GM23338 (cell line): ENCODE data around the gene PROX2. TPM values are rescaled to one million over a fixed set of nuclear protein-coding genes. Genes with fewer than 3 reads are reported as not detected.

Experiments used
- ATAC-seq: fragments of 200-7000 bp; cut with Tn5 transposase; 3 replicates; pipeline ENCODE4 v1.9.1; 2020
- DNase-seq: peaks from one replicate; pipeline ENCODE4 v3.0.0-alpha.2; 2015; ENCODE audit warnings: low spot score
- H2AFZ ChIP-seq: fragments of 200-600 bp; sonication (generic); 2 replicates; pipeline ENCODE4 v1.8.0; 2016; ENCODE audit warnings: antibody characterized with exemption, mild to moderate bottlenecking, moderate library complexity
- H3F3A ChIP-seq: fragments of 200-600 bp; sonication (generic); replicated peaks from 2 replicates; pipeline ENCODE4 v1.8.0; 2017; ENCODE audit warnings: antibody characterized with exemption, mixed run types, low read depth
- H3K27ac ChIP-seq: fragments of 200-600 bp; sonication (generic); 2 replicates; pipeline ENCODE4 v1.6.1; 2016; ENCODE audit warnings: low read depth
- H3K27me3 ChIP-seq: fragments of 200-600 bp; sonication (generic); 2 replicates; pipeline ENCODE4 v1.8.0; 2016; ENCODE audit warnings: mild to moderate bottlenecking, mixed run types, moderate library complexity; ENCODE audit not compliant: insufficient read depth
- H3K36me3 ChIP-seq: fragments of 200-600 bp; sonication (generic); 2 replicates; pipeline ENCODE4 v1.8.0; 2016; ENCODE audit warnings: mild to moderate bottlenecking; ENCODE audit not compliant: insufficient read depth
- H3K4me1 ChIP-seq: fragments of 200-600 bp; sonication (generic); 2 replicates; pipeline ENCODE4 v1.8.0; 2016; ENCODE audit warnings: mild to moderate bottlenecking, moderate library complexity; ENCODE audit not compliant: insufficient read depth
- H3K4me2 ChIP-seq: fragments of 200-600 bp; sonication (generic); 2 replicates; pipeline ENCODE4 v1.7.1; 2017; ENCODE audit warnings: mixed run types
- H3K4me3 ChIP-seq: fragments of 200-600 bp; sonication (generic); 2 replicates; pipeline ENCODE4 v1.6.1; 2016; ENCODE audit warnings: mixed run types
- H3K79me2 ChIP-seq: fragments of 200-600 bp; sonication (generic); replicated peaks from 2 replicates; pipeline ENCODE4 v1.8.0; 2017; ENCODE audit warnings: mild to moderate bottlenecking; ENCODE audit not compliant: insufficient read depth
- H3K9me2 ChIP-seq: fragments of 200-600 bp; sonication (generic); 2 replicates; pipeline ENCODE4 v1.8.0; 2017; ENCODE audit not compliant: insufficient read depth
- H4K20me1 ChIP-seq: fragments of 200-600 bp; sonication (generic); replicated peaks from 2 replicates; pipeline ENCODE4 v1.8.0; 2017; ENCODE audit warnings: mild to moderate bottlenecking; ENCODE audit not compliant: insufficient read depth
- H3K27ac Mint-ChIP-seq: 2 replicates; pipeline ENCODE4 v1.8.0; 2020; ENCODE audit warnings: inconsistent platforms, mild to moderate bottlenecking, moderate library complexity, mixed read lengths
- H3K27me3 Mint-ChIP-seq: 3 replicates; pipeline ENCODE4 v1.8.0; 2022; ENCODE audit warnings: low read depth, mild to moderate bottlenecking, moderate library complexity, mixed read lengths, inconsistent platforms; ENCODE audit not compliant: insufficient read depth, poor library complexity
- H3K36me3 Mint-ChIP-seq: 3 replicates; pipeline ENCODE4 v1.8.0; 2021; ENCODE audit warnings: low read depth, mild to moderate bottlenecking, inconsistent platforms, moderate library complexity, mixed read lengths
- H3K4me1 Mint-ChIP-seq: 3 replicates; pipeline ENCODE4 v1.8.0; 2020; ENCODE audit warnings: mild to moderate bottlenecking, inconsistent platforms, mixed read lengths
- H3K4me3 Mint-ChIP-seq: 3 replicates; pipeline ENCODE4 v1.8.0; 2021; ENCODE audit warnings: moderate library complexity, mild to moderate bottlenecking, inconsistent platforms, mixed read lengths
- H3K9me3 Mint-ChIP-seq: 3 replicates; pipeline ENCODE4 v1.8.0; 2020; ENCODE audit warnings: moderate library complexity, mild to moderate bottlenecking, inconsistent platforms, mixed read lengths
- CTCF ChIP-seq, 2 experiments: fragments of 200-600 bp in 1 of 2; sonication (generic) in 1 of 2; conservative IDR thresholded peaks; 2 replicates each; pipeline versions ENCODE4 v1.5.1 to v1.6.1; 2016 to 2017; ENCODE audit warnings: antibody characterized with exemption in 2 of 2, low read depth in 2 of 2, mild to moderate bottlenecking in 2 of 2, moderate library complexity in 1 of 2
- ETS1 ChIP-seq: IDR thresholded peaks from 2 replicates; pipeline ENCODE4 v1.6.1; 2016; ENCODE audit warnings: antibody characterized with exemption
- JUNB ChIP-seq: IDR thresholded peaks from one replicate; pipeline ENCODE4 v1.6.1; 2016; ENCODE audit warnings: antibody characterized with exemption; ENCODE audit not compliant: unreplicated experiment
- POLR2AphosphoS5 ChIP-seq: IDR thresholded peaks from 2 replicates; pipeline ENCODE4 v1.6.1; 2016; ENCODE audit warnings: antibody characterized with exemption, low read depth
- REST ChIP-seq: IDR thresholded peaks from one replicate; pipeline ENCODE4 v1.6.1; 2018; ENCODE audit warnings: antibody characterized with exemption; ENCODE audit not compliant: unreplicated experiment
- STAT1 ChIP-seq: IDR thresholded peaks from one replicate; pipeline ENCODE4 v1.6.1; 2016; ENCODE audit warnings: antibody characterized with exemption; ENCODE audit not compliant: unreplicated experiment
- polyA plus RNA-seq: library from polyadenylated mRNA; unstranded; fragments of >200 nt; fragmentation: Nextera tagmentation; extraction: Ambion mirVana; gene quantifications from 2 replicates; pipeline ENCODE4 v1.2.1, GENCODE V29; 2016
- total RNA-seq: library from RNA; depleted of rRNA; stranded (reverse); fragments of >200 nt; shearing (Covaris generic); gene quantifications from 2 replicates; pipeline ENCODE4 v1.2.3, GENCODE V29; 2014

PROX2 gene
- total and polyA plus RNA-seq, 2 experiments from 2014 or later = 0.06 TPM; not detected in 1

- H3K27ac Mint-ChIP-seq = no peak overlapping the region
- no peak overlapping the region for H2AFZ ChIP-seq
- no peaks in the 10 kb centered on the region for H3F3A ChIP-seq
- no peak for DNase-seq
- no peaks in the 10 kb centered on the region for H3K9me2 ChIP-seq
- no peaks in the 10 kb centered on the region for H3K36me3 ChIP-seq
- no peaks in the 10 kb centered on the region for H3K27me3 Mint-ChIP-seq
- H3K4me3 Mint-ChIP-seq = no peak overlapping the region; the same call in 2 of the 3 replicates
- no peaks in the 10 kb centered on the region for H3K79me2 ChIP-seq
- TF ChIP-seq CTCF (conservative IDR thresholded peaks at IDR 0.05; ENCODE audit: low read depth in 2 of 2) = 0 out of 4 replicates have a peak, but pooled peaks of 1 of the 2 experiments have one; percentile 3
- TF ChIP-seq ETS1 = no peak
- peaks cover 3% of the 10 kb centered on the region; the same call in 1 of the 2 replicates for H3K4me1 ChIP-seq
- H4K20me1 ChIP-seq = 0 out of 2 replicates have a peak, but pooled peaks cover 4% of the 10 kb centered on the region
- H3K36me3 Mint-ChIP-seq = peaks cover 5% of the 10 kb centered on the region; the same call in 1 of the 3 replicates
- no peak for ATAC-seq
- peaks cover 7% of the 10 kb centered on the region; the same call in 2 of the 3 replicates for H3K4me1 Mint-ChIP-seq
- no peaks in the 10 kb centered on the region for H3K9me3 Mint-ChIP-seq
- H3K4me3 ChIP-seq = no peak overlapping the region
- H3K27ac ChIP-seq = no peak overlapping the region
- no peak overlapping the region for H3K4me2 ChIP-seq
- H3K27me3 ChIP-seq = no peaks in the 10 kb centered on the region
These were observed 41.7 kb upstream of the PROX2 start for GRCh38 chr14:74917646-74918081.

- Histone ChIP-seq H3K27me3 (no peaks in the 10 kb centered on the region), H3K36me3 (no peaks in the 10 kb centered on the region), H2AFZ (no peak overlapping the region), H3K4me3 (no peak overlapping the region), H3K27ac (no peak overlapping the region), H3F3A (no peaks in the 10 kb centered on the region), H4K20me1 (0 out of 2 replicates have a peak, but pooled peaks cover 4% of the 10 kb centered on the region), H3K9me2 (no peaks in the 10 kb centered on the region), H3K4me1 (no peaks in the 10 kb centered on the region), H3K4me2 (no peak overlapping the region), H3K79me2 (no peaks in the 10 kb centered on the region)
- DNase-seq (no peak), ATAC-seq (no peak)
- Mint-ChIP-seq H3K27ac (no peak overlapping the region), H3K27me3 (no peaks in the 10 kb centered on the region), H3K9me3 (no peaks in the 10 kb centered on the region), H3K36me3 (peaks cover 5% of the 10 kb centered on the region; the same call in 1 of the 3 replicates), H3K4me1 (peaks cover 3% of the 10 kb centered on the region; the same call in 2 of the 3 replicates), H3K4me3 (no peak overlapping the region; the same call in 2 of the 3 replicates)
- TF ChIP-seq STAT1 (no peak), CTCF (conservative IDR thresholded peaks at IDR 0.05; ENCODE audit: low read depth in 2 of 2) (no peak), JUNB (no peak), REST (no peak), POLR2AphosphoS5 (no peak)
These were observed 41.2 kb upstream of the PROX2 start for GRCh38 chr14:74917178-74917543.
